ENCODE data around the gene SPRN.
A peak's percentile ranks its signal among the peaks of the same experiment; 100 is the strongest.
"Not testable (repeated sequence)": the region's sequence is repeated elsewhere in the genome, so short reads cannot be mapped to it uniquely, and the experiment has no call there.

The SPRN gene

DNA sequence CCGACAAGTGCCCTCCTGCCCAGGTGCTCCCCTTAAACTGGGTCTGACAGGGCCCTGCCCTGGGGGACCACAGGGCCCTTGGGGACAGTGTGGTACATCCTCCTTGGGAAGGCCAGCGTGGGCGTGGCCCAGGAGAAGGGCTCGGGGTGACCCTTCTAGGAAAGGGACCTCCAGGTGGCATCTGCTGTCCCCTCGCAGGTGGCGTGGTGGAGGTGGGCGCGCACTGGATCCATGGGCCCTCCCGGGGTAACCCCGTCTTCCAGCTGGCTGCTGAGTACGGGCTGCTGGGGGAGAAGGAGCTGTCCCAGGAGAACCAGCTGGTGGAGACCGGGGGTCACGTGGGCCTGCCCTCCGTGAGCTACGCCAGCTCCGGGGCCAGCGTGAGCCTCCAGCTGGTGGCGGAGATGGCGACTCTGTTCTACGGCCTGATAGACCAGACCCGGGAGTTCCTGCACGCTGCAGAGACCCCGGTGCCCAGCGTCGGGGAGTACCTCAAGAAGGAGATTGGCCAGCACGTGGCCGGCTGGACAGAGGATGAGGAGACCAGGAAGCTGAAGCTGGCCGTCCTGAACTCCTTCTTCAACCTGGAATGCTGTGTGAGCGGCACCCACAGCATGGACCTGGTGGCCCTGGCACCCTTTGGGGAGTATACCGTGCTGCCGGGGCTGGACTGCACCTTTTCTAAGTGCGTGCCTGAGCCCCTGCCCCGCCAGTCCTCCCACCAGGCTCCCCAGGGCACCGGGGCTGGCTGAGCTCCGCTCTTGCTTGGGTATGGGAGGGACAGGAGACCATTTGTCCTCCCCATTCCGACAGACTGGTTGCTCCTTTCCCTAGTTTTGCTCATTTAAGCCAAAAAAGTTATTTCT lies 44.4 kb downstream of the SPRN start:
- in situ Hi-C loops (cut with MboI; ENCODE audit: low pct_unique_long_range_greater_than_20kb, low sequenced_read_pairs, unreplicated experiment) = no loop called here
- TF ChIP-seq, protein P1, sequence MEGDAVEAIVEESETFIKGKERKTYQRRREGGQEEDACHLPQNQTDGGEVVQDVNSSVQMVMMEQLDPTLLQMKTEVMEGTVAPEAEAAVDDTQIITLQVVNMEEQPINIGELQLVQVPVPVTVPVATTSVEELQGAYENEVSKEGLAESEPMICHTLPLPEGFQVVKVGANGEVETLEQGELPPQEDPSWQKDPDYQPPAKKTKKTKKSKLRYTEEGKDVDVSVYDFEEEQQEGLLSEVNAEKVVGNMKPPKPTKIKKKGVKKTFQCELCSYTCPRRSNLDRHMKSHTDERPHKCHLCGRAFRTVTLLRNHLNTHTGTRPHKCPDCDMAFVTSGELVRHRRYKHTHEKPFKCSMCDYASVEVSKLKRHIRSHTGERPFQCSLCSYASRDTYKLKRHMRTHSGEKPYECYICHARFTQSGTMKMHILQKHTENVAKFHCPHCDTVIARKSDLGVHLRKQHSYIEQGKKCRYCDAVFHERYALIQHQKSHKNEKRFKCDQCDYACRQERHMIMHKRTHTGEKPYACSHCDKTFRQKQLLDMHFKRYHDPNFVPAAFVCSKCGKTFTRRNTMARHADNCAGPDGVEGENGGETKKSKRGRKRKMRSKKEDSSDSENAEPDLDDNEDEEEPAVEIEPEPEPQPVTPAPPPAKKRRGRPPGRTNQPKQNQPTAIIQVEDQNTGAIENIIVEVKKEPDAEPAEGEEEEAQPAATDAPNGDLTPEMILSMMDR (IDR thresholded peaks at IDR 0.05; ENCODE audit: extremely low read depth, insufficient read depth, missing control alignments) = no peak
- no peak for DNase-seq (ENCODE audit: low spot score)

DNA sequence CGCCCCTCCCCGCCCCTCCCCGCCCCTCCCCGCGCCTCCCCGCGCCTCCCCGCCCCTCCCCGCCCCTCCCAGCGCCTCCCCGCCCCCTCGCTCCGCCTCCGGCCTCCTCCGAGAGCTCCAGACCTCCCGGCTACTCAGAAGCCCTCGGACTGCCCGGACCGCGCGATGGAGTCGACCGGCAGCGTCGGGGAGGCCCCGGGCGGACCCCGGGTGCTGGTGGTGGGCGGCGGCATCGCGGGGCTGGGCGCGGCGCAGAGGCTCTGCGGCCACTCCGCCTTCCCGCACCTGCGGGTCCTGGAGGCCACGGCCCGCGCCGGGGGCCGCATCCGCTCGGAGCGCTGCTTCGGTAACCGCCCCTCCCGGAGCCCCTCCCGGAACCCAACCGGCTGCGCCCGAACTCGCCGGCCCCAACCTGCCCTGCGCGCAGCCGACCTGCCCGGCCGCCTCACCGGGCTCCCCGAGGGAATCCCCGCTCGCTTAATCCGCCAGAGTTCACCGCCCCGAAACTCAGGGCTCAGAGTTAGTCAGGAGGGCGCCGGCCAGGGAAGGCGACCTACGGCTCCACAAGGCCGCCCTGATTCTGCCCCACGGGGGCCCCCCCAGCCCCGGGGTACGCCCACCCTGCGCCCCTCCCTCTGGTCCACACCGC lies 45.1 kb downstream of the SPRN start, which contains the start of gene PAOX:
Gene PAOX (plus strand): TSS at position 111 of the 649 bp plus-strand sequence. CDS start 55 bp downstream, at position 166.
- DNase-seq (ENCODE audit: low spot score) = peak; percentile 91
- TF ChIP-seq, protein P1 (IDR thresholded peaks at IDR 0.05; ENCODE audit: extremely low read depth, insufficient read depth, missing control alignments) = no peak
- in situ Hi-C loops (cut with MboI; ENCODE audit: low pct_unique_long_range_greater_than_20kb, low sequenced_read_pairs, unreplicated experiment) = no loop called here

DNA sequence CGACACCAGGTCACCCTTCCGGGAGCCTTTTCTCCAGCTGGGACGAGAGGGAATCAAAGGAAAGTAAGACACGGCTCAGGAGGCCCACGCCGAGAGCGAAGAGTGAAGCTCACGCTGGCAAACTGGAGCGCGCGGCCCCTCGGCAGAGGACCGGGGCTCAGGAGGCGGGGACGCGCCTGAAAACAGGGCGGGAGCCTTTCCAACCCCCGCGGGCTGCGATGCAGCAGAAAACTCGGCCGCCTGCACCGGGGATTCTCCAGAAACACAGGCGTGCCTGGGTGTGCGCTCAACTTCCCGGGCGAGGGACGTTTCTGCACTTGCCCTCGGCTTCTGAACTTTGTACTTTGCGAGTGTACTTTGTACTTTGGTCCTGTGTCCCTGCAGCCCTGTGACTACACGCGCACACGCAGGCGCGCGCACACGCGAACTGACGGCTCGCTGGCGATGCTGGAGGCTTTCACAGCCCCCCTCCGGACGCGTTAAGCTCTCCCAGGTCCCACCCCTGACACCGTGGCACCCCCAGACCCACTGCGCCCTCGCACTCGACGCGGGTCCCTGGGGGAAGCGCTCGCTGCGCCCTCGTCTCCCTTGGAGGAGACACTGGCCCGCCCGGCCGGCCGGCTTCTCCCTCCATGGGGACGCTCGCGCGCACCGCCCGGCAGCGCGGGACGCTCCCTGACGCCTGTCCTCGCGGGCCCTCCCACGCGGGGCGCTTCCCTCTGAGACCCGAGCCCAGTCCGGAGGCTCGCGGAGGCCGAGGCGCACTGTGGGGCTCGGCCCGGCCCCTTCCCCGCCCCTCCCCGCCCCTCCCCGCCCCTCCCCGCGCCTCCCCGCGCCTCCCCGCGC lies 46.0 kb downstream of the SPRN start:
- peak; percentile 79 for DNase-seq (ENCODE audit: low spot score)
- in situ Hi-C loops (cut with MboI; ENCODE audit: low pct_unique_long_range_greater_than_20kb, low sequenced_read_pairs, unreplicated experiment) = no loop called here
- TF ChIP-seq, protein P1 (IDR thresholded peaks at IDR 0.05; ENCODE audit: extremely low read depth, insufficient read depth, missing control alignments) = no peak

DNA sequence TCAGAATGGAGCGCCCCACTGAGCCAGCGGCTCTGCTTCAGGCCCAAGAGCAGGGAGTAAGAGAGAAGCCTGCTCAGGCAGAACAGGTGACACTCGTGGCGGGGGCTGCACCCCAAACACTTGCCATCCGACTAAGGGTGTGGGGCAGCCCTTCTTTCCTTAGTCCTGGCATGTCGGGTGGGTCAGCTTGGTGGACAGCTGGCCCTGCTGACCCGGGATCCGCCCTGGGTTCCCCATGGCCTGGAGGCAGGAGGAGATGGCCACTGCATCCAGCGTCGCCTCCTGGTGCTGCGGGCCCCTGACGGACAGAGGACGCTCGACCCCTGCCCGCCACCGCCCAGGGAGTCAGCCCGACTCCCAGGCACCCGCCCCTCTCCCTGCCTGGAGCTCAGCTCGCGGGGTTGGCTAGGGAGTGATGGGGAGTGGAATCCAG lies 46.6 kb downstream of the SPRN start:
- in situ Hi-C loops (cut with MboI; ENCODE audit: low pct_unique_long_range_greater_than_20kb, low sequenced_read_pairs, unreplicated experiment) = no loop called here

DNA sequence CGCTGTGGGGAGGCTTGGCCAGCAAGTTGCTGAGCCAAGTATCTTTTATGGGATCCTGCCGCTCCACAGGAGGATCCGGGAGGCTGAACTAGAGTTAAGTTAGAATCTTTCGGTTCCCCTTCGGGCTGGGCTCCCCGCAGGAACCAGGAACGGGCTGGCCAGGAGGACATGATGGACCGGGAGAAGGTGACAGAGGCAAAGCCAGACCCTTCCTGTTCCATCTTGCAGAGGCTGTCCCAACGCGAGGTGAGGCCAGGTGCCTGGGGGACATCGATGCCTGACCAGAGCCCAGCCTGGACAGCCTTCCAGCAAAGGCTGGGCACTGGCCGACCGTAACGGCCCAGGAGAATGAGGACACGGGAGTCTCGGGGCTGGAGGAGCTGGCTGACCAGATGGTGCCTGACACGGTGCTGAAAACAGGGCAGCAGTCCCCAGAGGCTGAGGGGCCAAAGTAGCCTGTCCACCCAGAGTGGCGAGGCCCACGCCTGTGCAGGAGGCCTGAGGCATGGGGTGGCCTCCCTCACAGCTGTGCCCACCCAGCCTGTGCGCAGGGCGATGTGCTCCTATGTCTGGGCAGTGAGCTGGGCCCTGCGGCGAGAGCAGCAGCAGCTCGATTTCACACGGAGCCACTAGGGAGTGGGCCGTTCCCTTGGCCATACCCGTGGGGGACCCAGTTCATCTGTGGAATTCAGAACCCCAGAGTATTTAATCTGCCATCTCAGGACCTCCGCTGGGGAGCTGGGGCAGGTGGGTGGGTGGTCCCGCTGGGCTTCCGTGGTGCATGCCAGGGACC lies 47.2 kb downstream of the SPRN start:
- TF ChIP-seq, protein P1 (IDR thresholded peaks at IDR 0.05; ENCODE audit: extremely low read depth, insufficient read depth, missing control alignments) = no peak

More for the DNA sequence above, 46.6 kb downstream of the SPRN start:
- TF ChIP-seq, protein P1 (IDR thresholded peaks at IDR 0.05; ENCODE audit: extremely low read depth, insufficient read depth, missing control alignments) = no peak
- no peak for DNase-seq (ENCODE audit: low spot score)

DNA sequence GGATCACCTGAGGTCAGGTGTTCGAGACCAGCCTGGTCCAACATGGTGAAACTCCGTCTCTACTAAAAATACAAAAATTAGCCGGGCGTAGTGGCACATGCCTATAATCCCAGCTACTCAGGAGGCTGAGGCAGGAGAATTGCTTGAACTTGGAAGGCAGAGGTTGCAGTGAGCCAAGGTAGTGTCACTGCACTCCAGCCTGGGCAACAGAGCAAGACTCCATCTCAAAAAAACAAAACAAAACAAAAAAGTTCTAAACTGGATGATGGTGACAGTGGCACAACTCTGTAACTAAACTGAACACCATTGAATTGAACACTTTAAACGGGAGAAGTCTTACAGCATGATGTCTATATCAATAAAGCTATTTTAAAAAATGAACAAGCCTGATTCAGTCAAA lies 48.2 kb downstream of the SPRN start:
- in situ Hi-C loops (cut with MboI; ENCODE audit: low pct_unique_long_range_greater_than_20kb, low sequenced_read_pairs, unreplicated experiment) = not testable (repeated sequence)

More for the DNA sequence above, 47.2 kb downstream of the SPRN start:
- in situ Hi-C loops (cut with MboI; ENCODE audit: low pct_unique_long_range_greater_than_20kb, low sequenced_read_pairs, unreplicated experiment) = no loop called here
- DNase-seq (ENCODE audit: low spot score) = no peak

More for the DNA sequence above, 48.2 kb downstream of the SPRN start:
- DNase-seq (ENCODE audit: low spot score) = not testable (repeated sequence)

Data from GM13977 (cell line).